Effector memory CD4-positive, alpha-beta T cell (primary cell): ENCODE results near the gene PCDH9.

ENCODE experiments used
- DNase-seq, 3 donors: peaks; one replicate each; pipeline ENCODE4 v3.0.0-alpha.2; 2020
- H3K27ac ChIP-seq: 2 replicates; pipeline ENCODE4 v1.7.0; 2013; ENCODE audit warnings: mild to moderate bottlenecking, low read length, moderate library complexity; ENCODE audit not compliant: insufficient read depth, poor library complexity, severe bottlenecking
- H3K27me3 ChIP-seq: replicated peaks from 2 replicates; pipeline ENCODE4 v1.7.0; 2013; ENCODE audit warnings: mild to moderate bottlenecking, low read length; ENCODE audit not compliant: insufficient read depth, control insufficient read depth, poor library complexity, severe bottlenecking
- H3K36me3 ChIP-seq: 2 replicates; pipeline ENCODE4 v1.7.0; 2013; ENCODE audit warnings: mild to moderate bottlenecking, low read length, moderate library complexity; ENCODE audit not compliant: control insufficient read depth, insufficient read depth
- H3K4me1 ChIP-seq: 2 replicates; pipeline ENCODE4 v1.7.0; 2013; ENCODE audit warnings: low read length, mild to moderate bottlenecking; ENCODE audit not compliant: control insufficient read depth, insufficient read depth, poor library complexity, severe bottlenecking
- H3K4me3 ChIP-seq: 2 replicates; pipeline ENCODE4 v1.7.0; 2013; ENCODE audit warnings: low read length, low read depth, mild to moderate bottlenecking; ENCODE audit not compliant: insufficient read depth, poor library complexity, severe bottlenecking
- H3K9me3 ChIP-seq: 2 replicates; pipeline ENCODE4 v1.7.0; 2013; ENCODE audit warnings: mild to moderate bottlenecking, low read length, moderate library complexity; ENCODE audit not compliant: control insufficient read depth

PCDH9 gene

DNA sequence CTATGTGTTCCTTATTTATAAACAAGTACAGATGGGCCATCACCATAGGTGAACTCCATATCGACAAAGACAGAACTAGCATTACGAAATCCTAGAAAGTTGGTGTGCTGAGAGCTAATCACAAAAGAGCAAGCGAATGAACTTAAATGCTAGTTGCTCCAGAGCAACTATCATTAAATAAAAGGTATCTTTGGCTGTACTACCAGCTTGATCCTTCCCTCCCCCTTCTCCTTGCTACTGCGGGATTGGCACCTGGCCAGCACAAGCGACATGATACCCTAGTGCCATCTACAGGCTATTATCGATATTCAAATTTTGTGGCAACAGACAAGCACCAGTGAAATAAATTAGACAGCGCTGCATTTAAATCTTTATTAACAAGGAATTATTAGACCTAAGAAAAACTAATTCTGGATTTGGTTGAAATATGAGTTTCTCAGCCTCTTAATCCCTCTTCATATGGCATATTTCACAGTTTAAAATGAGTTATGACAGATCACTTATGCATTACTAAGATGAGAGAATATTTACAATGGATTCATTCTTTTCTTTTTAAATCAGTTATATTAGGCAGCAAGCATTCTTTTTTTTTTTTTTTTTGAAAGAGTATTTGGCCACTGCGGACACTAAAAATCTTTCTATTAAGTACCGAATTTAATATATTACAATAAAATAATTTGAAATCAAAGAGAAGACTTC, 5.8 kb downstream of the PCDH9 start:
- peak in 1 of 3 donors; percentile 22 for DNase-seq
- no peaks in the 10 kb centered on the region for H3K4me1 ChIP-seq
- H3K4me3 ChIP-seq: no peak overlapping the region
- H3K36me3 ChIP-seq: no peaks in the 10 kb centered on the region
- H3K27ac ChIP-seq: no peak overlapping the region
- no peaks in the 10 kb centered on the region for H3K27me3 ChIP-seq
- no peaks in the 10 kb centered on the region for H3K9me3 ChIP-seq

GRCh38 chr13:67223742-67224141, 6.4 kb downstream of the PCDH9 start:
- Histone ChIP-seq H3K36me3 (no peaks in the 10 kb centered on the region), H3K9me3 (no peaks in the 10 kb centered on the region), H3K4me3 (no peak overlapping the region), H3K27ac (no peak overlapping the region), H3K27me3 (no peaks in the 10 kb centered on the region), H3K4me1 (no peaks in the 10 kb centered on the region)
- no peak for DNase-seq

DNA sequence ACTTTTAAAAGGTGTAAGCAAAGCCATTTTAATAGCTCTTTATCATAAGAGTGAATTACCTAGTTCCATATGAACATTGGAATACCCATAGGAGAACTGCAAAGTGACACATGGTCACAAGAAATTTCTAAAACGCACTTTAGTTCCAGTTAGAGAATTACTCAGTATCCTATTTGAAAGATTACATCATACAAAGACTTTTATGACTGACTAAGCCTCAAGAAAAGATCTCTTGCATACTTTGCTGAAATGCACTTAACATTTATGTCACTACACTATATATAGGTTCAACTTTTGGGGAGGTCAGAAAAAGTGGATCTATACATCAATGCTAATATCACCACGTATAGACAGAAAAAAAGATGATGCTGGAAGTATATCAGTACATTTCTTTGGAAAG, 7.1 kb downstream of the PCDH9 start:
- no peaks in the 10 kb centered on the region for H3K36me3 ChIP-seq
- no peaks in the 10 kb centered on the region for H3K4me1 ChIP-seq
- H3K9me3 ChIP-seq: no peaks in the 10 kb centered on the region
- no peak overlapping the region for H3K27ac ChIP-seq
- no peaks in the 10 kb centered on the region for H3K27me3 ChIP-seq
- H3K4me3 ChIP-seq: no peak overlapping the region
- DNase-seq: no peak

DNA sequence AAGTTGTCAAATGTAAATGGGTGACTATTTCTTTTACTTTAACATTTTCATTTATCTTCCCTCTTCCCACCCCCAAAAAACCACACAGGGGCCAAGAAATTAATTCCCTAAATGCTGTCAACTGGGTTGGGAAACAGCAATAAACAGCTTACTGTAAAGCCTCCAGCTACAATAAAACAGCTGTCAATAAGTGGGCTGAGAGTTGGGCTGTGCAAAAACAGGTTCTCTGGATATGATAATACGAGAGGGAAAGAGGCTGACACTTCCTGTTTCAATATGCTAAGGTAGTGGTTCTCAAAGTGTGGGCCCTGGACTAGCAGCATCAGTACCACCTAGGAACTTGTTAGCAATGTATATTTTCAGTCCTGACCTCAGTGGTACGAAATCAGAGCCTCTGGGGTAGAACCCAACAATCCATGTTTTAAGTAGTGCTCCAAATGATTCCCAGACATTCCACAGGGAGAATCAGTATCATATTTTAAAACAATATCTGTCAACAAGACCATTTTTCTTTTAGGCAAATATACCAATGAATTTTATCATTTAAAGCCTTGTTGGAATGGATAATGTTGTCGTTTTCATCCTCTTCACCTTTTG, 8.4 kb downstream of the PCDH9 start:
- Histone ChIP-seq H3K27ac (no peak overlapping the region), H3K4me1 (no peaks in the 10 kb centered on the region), H3K4me3 (no peak overlapping the region), H3K9me3 (no peaks in the 10 kb centered on the region), H3K27me3 (no peaks in the 10 kb centered on the region), H3K36me3 (no peaks in the 10 kb centered on the region)
- DNase-seq: no peak

DNA sequence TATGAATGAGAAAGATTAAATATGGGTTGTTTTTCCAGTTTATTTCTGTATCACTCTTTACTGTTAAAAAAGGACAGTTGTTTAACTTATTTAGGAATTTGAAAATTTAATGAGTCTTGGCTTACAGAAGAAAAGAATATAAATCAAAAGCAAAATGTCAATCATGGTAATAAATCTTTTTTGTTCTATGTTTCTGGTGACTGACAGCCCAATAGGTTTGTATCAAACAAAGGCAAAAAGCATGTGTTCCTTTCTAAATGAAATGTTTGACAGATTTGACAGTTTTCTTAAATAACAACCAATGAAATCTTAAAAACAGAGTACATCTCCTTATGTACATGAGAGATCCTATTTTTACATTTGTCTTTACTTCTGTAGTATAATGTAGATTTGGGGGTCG, 11.0 kb downstream of the PCDH9 start:
- Histone ChIP-seq H3K4me3 (no peak overlapping the region), H3K9me3 (no peaks in the 10 kb centered on the region), H3K4me1 (no peaks in the 10 kb centered on the region), H3K27ac (no peak overlapping the region), H3K36me3 (no peaks in the 10 kb centered on the region), H3K27me3 (no peaks in the 10 kb centered on the region)
- DNase-seq: no peak

DNA sequence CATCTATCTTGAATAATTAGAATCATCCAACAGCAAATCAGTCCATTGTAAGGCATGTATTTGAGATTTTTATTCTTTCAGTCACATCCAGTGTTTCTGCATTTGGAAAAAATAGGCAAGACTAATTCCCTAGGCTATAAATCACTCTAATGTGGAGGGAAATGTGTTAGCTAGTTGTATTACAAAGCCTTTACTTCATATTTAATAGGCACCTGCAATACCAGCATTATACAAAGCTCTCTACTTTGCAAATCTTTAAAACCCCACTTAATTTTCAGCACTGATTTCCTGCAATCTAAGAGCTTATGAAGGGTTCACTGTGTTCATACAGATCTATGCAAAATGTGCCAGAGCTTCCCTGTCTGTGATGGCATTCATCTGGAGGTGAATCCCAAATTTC, 12.3 kb downstream of the PCDH9 start:
- H3K27ac ChIP-seq: no peak overlapping the region
- no peak overlapping the region for H3K4me3 ChIP-seq
- H3K9me3 ChIP-seq: no peaks in the 10 kb centered on the region
- no peak for DNase-seq
- no peaks in the 10 kb centered on the region for H3K27me3 ChIP-seq
- H3K36me3 ChIP-seq: no peaks in the 10 kb centered on the region
- no peaks in the 10 kb centered on the region for H3K4me1 ChIP-seq

GRCh38 chr13:67216864-67217263, 13.3 kb downstream of the PCDH9 start:
- Histone ChIP-seq H3K36me3 (no peaks in the 10 kb centered on the region), H3K4me1 (no peaks in the 10 kb centered on the region), H3K27ac (no peak overlapping the region), H3K27me3 (no peaks in the 10 kb centered on the region), H3K9me3 (no peaks in the 10 kb centered on the region), H3K4me3 (no peak overlapping the region)
- no peak for DNase-seq

DNA sequence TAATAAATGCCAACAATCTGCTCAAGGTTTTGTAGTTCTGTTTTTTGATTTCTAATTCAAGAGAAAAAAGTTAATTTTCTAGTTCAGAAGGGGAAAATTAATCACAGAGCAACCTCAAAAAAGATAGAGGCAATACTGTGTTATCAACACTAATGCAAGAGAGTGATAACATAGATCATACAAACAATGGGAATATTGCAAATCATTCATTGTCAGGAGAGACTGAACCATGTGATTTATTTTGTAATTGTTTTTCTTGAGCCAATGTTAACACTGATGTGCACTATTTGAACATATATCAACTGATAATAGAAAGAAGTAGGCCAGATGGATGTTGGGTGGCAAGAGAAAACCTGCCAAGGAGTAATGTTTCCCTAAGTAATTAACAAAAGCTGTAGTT, 19.9 kb downstream of the PCDH9 start:
- H3K36me3 ChIP-seq: no peaks in the 10 kb centered on the region
- H3K9me3 ChIP-seq: no peaks in the 10 kb centered on the region
- no peaks in the 10 kb centered on the region for H3K4me1 ChIP-seq
- no peak overlapping the region for H3K4me3 ChIP-seq
- no peak overlapping the region for H3K27ac ChIP-seq
- no peaks in the 10 kb centered on the region for H3K27me3 ChIP-seq
- no peak for DNase-seq

- H3K4me3 ChIP-seq: no peak overlapping the region
- no peaks in the 10 kb centered on the region for H3K9me3 ChIP-seq
- DNase-seq: no peak
- no peak overlapping the region for H3K27ac ChIP-seq
- no peaks in the 10 kb centered on the region for H3K27me3 ChIP-seq
- no peaks in the 10 kb centered on the region for H3K4me1 ChIP-seq
- no peaks in the 10 kb centered on the region for H3K36me3 ChIP-seq
Observed at GRCh38 chr13:67208552-67208951, 21.6 kb downstream of the PCDH9 start.

DNA sequence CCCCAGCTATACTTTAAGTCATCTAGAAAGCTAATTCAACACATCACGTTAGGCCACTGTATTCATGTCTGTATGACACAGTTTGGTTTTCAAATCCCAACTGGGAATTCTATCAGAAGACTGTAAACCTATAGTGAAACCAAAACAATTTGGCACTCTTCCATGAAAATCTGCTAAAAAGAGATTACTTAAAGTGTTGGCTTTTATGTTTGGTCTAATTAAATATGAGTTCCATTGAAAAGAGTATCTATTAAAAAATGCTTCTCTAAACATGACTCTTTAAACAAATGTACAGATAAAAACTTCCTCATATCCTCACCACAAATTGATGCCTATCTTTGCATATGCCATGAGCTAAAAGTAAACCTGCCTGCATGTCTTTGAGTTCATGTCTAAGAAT, 25.4 kb downstream of the PCDH9 start:
- DNase-seq: no peak

More for the DNA sequence above, 25.4 kb downstream of the PCDH9 start:
- Histone ChIP-seq H3K4me1 (no peaks in the 10 kb centered on the region), H3K27ac (no peak overlapping the region), H3K27me3 (no peaks in the 10 kb centered on the region), H3K9me3 (no peaks in the 10 kb centered on the region), H3K36me3 (no peaks in the 10 kb centered on the region), H3K4me3 (no peak overlapping the region)
